Spleen (tissue), 7 donors: Measurements from ENCODE around the gene IL19.

Experiments
- CTCF ChIP-seq, 11 experiments: fragments of 200-600 bp in 7 of 11; fragments of 450-650 bp in 4 of 11; sonication (generic) in 4 of 11; IDR thresholded peaks in 8 of 11; conservative IDR thresholded peaks in 3 of 11; 1 replicate in 7 of 11; 2 replicates in 4 of 11; pipeline versions ENCODE4 v1.4.0 to v1.8.0; 2016 to 2021; ENCODE audit warnings: antibody characterized with exemption in 11 of 11, inconsistent platforms in 4 of 11, mild to moderate bottlenecking in 1 of 11
- POLR2AphosphoS5 ChIP-seq, 3 donors: sonication (generic); formaldehyde crosslinking; IDR thresholded peaks; one replicate each; pipeline ENCODE4 v1.5.1; 2017; ENCODE audit warnings: antibody characterized with exemption in 3 of 3
- donor health status: DM: no; HTN: no; CAD: no; lungs with moderate emphysema.
- donor health status: DM: no; HTN: no; CAD: no.
- donor health status: DM: no; HTN: no; CAD: no.

DNA sequence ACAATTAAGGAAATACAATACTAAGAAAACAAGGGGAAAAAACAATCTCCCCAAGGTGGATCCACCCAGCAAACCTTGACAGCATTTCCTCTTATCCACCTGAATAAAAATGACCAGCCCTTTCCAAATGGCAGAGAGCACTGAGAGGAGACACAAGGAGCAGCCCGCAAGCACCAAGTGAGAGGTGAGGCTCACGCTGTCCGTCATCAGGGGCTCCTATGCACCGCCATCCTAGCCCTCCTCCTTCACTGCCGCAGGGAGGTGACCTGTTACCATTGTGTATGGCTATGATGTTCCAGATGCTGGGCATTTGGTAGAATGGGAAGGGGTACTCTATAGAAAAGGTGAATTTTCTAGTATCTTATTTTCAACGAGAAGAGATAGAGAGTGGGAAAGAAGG, 63.6 kb downstream of the IL19 start:
- no peak for TF ChIP-seq CTCF (IDR thresholded peaks at IDR 0.05 in 8 of 11, conservative IDR thresholded peaks at IDR 0.05 in 3 of 11)
- TF ChIP-seq POLR2AphosphoS5 (IDR thresholded peaks at IDR 0.05): no peak
